GM21381 (cell line): ENCODE measurements around the gene DEFB119.
"Not testable (repeated sequence)": the region's sequence is repeated elsewhere in the genome, so short reads cannot be mapped to it uniquely, and the experiment has no call there.

ENCODE experiments used
- ATAC-seq: cut with Tn5 transposase; IDR thresholded peaks from one replicate; pipeline ENCODE4 v1.9.1; 2021; ENCODE audit warnings: mild to moderate bottlenecking, moderate library complexity; ENCODE audit not compliant: unreplicated experiment

DEFB119 gene, protein sequence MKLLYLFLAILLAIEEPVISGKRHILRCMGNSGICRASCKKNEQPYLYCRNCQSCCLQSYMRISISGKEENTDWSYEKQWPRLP

DNA sequence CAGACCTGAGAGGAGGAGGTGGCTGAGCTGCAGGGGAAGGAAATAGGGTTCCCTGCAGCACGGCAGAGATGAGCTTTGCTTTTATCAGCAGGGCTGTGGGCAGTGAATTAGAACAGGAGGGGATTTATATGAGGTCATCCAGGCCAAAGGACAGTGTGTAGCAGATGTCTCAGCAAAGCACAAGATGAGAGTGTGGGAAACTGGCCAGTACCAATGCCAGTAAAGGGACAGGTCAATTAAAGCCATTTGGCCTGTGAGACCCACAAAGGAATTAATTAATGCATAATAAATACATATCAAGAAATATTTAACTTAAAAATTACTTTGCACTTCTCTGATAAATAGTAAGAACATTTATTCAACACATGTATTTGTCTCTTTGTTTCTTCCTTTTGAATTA, at the start of gene DEFB119:
TSS of gene DEFB119 (minus strand) at position 101 of the 400 bp plus-strand sequence. CDS start 107 bp downstream, outside the sequence.
- no peak for ATAC-seq

DNA sequence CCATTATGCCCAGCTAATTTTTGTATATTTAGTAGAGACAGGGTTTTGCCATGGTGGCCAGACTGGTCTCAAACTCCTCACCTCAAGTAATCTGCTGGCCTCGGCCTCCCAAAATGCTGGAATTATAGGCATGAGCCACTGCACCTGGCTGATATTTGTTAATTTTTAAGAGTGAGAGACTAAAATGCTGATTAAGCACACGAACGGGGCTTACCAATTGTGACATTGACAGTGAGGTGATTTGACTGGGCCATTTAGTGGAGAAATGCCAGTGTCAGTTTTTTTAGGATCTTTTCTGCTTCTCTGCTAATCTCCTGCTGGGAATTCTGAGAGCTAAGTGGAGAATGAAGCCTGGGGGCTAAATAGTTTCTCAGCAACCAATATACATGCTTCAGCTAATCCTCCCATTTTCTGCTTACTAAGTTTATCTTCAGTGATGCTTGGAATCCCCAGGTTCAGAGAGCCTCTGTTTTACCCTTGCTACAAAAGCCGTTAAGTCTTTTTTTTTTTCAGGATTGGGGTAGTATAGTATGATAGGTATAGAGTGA, 40.3 kb upstream of the DEFB119 start:
- ATAC-seq: no peak

GRCh38 chr20:31427576-31427975, 37.2 kb upstream of the DEFB119 start:
- not testable (repeated sequence) for ATAC-seq

DNA sequence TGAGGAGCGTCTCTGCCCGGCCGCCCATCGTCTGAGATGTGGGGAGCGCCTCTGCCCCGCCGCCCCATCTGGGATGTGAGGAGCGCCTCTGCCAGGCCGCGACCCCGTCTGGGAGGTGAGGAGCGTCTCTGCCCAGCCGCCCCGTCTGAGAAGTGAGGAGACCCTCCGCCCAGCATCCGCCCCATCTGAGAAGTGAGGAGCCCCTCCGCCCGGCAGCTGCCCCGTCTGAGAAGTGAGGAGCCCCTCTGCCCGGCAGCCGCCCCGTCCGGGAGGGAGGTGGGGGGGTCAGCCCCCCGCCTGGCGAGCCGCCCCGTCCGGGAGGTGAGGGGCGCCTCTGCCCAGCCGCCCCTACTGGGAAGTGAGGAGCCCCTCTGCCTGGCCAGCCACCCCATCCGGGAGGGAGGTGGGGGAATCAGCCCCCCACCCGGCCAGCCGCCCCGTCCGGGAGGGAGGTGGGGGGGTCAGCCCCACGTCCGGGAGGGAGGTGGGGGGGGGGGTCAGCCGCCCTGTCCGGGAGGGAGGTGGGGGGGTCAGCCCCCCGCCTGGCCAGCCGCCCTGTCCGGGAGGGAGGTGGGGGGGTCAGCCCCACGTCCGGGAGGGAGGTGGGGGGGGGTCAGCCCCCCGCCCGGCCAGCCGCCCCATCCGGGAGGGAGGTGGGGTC, 36.6 kb upstream of the DEFB119 start:
- ATAC-seq: not testable (repeated sequence)

DNA sequence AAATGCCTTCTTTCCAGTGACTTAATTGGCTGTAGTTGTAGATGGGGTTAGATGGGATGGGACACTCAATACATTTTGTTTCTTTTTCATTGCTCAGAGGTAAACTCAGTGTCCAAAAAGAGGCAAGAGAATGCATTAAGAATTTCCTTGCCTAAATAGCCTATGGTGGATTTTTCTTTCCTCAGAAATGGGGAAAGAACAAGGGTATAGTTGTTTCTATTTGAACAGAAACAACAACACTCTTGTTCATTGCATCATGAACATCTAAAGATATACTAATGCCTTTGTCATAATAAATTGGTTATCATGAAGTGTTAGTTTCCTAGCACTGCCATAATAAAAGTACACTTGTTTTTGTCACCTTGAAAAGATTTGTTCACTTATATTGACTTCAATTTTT, 35.4 kb upstream of the DEFB119 start:
- no peak for ATAC-seq

GRCh38 chr20:31418307-31418706, 27.9 kb upstream of the DEFB119 start:
- ATAC-seq: no peak

- ATAC-seq: no peak
These were observed 25.3 kb upstream of the DEFB119 start for GRCh38 chr20:31415653-31416052.

DNA sequence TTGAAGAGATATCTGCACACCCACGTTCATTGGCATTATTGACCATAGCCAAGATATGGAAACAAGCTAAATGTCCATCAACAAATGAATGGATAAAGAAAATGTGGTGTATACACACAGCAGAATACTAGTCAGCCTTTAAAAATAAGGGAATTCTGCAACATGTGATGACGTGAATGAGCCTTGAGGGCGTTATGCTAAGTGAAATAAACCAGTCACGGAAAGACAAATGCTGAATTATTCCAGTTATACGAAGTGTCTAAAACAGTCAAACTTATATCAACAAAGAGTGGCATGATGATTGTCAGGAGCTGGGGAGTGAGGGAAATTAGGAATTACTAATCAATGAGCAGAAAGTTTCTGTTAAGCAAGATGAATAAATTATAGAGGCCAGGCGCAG, 24.0 kb upstream of the DEFB119 start:
- ATAC-seq: no peak

GRCh38 chr20:31410011-31410410, 19.6 kb upstream of the DEFB119 start:
- no peak for ATAC-seq

- no peak for ATAC-seq
These were observed 15.7 kb upstream of the DEFB119 start, which contains the start of gene DEFB121 for GRCh38 chr20:31406115-31406514. DEFB121 (minus strand) TSS chr20:31406215; CDS start chr20:31406152, 63 bp downstream.

DNA sequence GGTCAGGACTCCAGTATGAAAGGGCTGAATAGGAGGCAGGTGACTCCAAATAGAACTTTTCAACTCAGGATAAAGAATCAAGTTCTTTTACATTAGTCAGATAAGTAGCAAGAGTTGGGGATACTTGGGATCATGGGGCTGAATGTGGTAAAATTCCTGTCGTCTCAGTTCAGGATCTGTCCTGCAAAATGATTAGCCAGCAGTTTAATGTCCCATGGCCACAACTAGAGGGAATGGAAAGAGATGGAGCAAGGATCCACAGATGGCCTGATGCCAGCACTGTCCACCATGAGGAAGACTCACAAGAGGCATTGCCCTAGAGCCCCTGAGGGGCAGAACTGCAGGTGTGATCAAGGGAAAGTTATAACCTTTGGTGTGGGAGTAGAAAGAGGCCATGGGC, 13.5 kb upstream of the DEFB119 start:
- ATAC-seq: no peak

DNA sequence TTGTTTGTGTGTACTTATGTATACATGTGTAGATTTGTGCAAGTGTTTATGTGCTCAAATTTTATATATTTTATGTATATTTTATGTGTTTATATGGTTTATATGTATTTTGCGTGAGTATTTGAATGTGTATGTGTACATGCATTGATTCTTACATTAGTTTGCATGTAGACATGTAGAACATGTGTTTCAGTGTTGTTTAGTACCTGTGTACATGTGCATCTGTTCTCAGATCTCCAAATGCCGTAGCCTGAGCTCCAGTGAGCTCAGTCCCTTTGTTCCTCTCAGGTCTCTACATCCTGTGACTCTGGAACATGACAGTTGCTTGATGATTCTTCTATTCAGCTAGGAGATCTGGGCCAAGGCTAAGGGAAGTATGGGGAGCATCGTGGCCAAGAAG, 4.5 kb upstream of the DEFB119 start:
- no peak for ATAC-seq

DNA sequence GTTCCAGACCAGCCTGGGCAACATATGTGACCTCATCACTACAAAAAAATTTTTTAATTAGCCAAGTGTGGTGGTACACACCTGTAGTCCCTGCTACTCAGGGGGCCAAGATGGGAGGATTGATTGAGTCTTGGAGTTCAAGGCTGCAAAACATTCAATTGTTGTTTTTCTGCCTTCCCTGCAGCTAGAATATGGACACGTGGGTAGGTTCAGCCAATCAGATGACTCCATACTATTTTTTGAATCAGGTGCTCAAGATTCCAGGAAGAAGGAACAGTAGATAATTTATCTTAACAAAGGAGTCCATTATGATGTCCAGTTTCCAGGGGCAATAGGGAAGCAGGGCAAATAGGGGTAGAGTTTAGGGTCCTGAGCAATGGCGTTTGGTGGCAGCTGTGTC, 2.4 kb upstream of the DEFB119 start:
- no peak for ATAC-seq

- ATAC-seq: no peak
These were observed 16.0 kb downstream of the DEFB119 start for GRCh38 chr20:31374346-31374745.

GRCh38 chr20:31368301-31368700, 22.1 kb downstream of the DEFB119 start, which contains the start of gene DEFB118:
DEFB118 (plus strand) TSS chr20:31368601; CDS start chr20:31368651, 50 bp downstream.
- ATAC-seq: no peak

- not testable (repeated sequence) for ATAC-seq
These were observed 26.1 kb downstream of the DEFB119 start for GRCh38 chr20:31364272-31364671.

DNA sequence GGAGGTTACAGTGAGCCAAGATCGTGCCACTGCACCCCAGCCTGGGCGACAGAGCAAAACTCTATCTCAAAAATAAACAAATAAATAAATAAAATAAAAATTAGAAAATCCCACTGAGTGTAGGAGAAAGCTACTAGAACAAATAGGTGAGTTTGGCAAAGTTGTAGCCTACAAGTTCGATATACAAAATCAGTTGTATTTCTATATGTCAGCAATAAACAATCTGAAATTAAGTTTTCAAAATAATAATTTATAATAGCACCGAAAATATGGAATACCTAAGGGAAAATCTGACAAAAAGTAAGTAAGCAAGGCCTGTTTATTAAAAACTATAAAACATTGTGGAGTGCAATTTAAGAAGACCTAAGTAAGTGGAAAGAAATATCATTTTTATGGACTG, 27.1 kb downstream of the DEFB119 start:
- no peak for ATAC-seq

DNA sequence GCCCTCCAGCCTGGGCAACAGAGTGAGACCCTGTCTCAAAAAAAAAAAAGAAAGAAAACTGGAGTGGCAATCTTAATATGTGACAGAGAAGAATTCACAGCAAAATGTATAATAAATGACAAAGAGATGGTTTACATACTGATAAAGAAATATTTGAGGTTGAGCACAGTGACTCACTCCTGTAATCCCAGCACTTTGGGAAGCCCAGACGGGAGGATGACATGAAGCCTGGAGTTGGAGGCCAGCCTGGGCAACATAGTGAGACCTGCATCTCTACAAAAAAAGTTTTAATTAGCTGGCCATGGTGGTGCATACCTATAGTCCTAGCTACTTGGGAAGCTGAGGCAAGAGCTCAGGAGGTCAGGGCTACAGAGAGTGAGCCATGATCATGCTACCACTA, 34.4 kb downstream of the DEFB119 start:
- ATAC-seq: no peak

GRCh38 chr20:31341470-31341869, 48.9 kb downstream of the DEFB119 start:
- ATAC-seq: no peak

- no peak for ATAC-seq
These were observed 59.5 kb downstream of the DEFB119 start for GRCh38 chr20:31330893-31331292.
